Stimulated activated CD4-positive, alpha-beta T cell treated with anti-CD3 and anti-CD28 coated beads, TNF-alpha, amount 100 ng/mL, for 48 hours (primary cell): Measurements from ENCODE around the gene ALAS1.

Experiments used
- DNase-seq, 3 donors: peaks; one replicate each; pipeline ENCODE4 v3.0.0-alpha.2; 2020; ENCODE audit warnings: low read depth in 3 of 3

Gene ALAS1

GRCh38 chr3:52248816-52249547 is 51.0 kb downstream of the ALAS1 start:
- no peak for DNase-seq

GRCh38 chr3:52249683-52250082 is 51.7 kb downstream of the ALAS1 start:
- DNase-seq, result no peak

- no peak for DNase-seq
Observed at GRCh38 chr3:52250122-52250521, 52.2 kb downstream of the ALAS1 start.

GRCh38 chr3:52253314-52254304 is 55.6 kb downstream of the ALAS1 start:
- DNase-seq, result peak; percentile 52 to 80 (median 72)

- no peak for DNase-seq
Observed at GRCh38 chr3:52254608-52255007, 56.6 kb downstream of the ALAS1 start.

- no peak for DNase-seq
Observed at GRCh38 chr3:52256159-52256558, 58.2 kb downstream of the ALAS1 start.

- DNase-seq, result no peak
Observed at GRCh38 chr3:52256622-52257021, 58.7 kb downstream of the ALAS1 start.

- DNase-seq, result no peak
Observed at GRCh38 chr3:52257911-52258310, 60.0 kb downstream of the ALAS1 start.

- DNase-seq, result no peak
Observed at GRCh38 chr3:52259035-52259434, 61.1 kb downstream of the ALAS1 start.

- no peak for DNase-seq
Observed at GRCh38 chr3:52259448-52259847, 61.5 kb downstream of the ALAS1 start.

GRCh38 chr3:52262447-52262846 is 64.5 kb downstream of the ALAS1 start:
- DNase-seq, result no peak
